ENCODE data around the gene PPP6C.

DNA sequence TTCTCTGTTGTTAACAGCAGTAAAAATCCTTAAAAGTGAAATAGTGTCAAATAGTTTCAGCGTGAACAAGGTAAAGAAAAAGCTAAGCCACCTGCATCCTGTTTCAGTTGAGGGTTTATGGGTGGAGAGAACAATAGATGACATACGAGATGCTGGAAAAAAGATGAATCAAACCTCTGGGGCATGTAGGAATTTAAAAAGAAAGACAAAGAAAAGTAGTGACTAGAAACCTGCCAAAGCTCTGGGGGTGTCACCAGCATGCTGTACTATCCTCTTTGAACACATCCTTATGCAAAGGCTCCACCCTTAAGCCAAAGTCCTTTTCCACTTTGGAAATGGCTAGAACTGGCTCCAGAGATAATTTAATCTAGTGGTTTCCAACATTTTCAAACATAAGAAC is 68.5 kb downstream of the PPP6C start:
- TF ChIP-seq, protein P1, sequence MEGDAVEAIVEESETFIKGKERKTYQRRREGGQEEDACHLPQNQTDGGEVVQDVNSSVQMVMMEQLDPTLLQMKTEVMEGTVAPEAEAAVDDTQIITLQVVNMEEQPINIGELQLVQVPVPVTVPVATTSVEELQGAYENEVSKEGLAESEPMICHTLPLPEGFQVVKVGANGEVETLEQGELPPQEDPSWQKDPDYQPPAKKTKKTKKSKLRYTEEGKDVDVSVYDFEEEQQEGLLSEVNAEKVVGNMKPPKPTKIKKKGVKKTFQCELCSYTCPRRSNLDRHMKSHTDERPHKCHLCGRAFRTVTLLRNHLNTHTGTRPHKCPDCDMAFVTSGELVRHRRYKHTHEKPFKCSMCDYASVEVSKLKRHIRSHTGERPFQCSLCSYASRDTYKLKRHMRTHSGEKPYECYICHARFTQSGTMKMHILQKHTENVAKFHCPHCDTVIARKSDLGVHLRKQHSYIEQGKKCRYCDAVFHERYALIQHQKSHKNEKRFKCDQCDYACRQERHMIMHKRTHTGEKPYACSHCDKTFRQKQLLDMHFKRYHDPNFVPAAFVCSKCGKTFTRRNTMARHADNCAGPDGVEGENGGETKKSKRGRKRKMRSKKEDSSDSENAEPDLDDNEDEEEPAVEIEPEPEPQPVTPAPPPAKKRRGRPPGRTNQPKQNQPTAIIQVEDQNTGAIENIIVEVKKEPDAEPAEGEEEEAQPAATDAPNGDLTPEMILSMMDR (conservative IDR thresholded peaks at IDR 0.05; ENCODE audit: low read depth, low read length) = no peak
- TF ChIP-seq EZH2 (IDR thresholded peaks at IDR 0.05; ENCODE audit: borderline replicate concordance, low read depth, low read length, poor library complexity, severe bottlenecking) = no peak

Measured in A673 (cell line).